RWPE2 (cell line): ENCODE results near the gene PKMYT1.
A peak's percentile ranks its signal among the peaks of the same experiment; 100 is the strongest.
"Not testable (repeated sequence)": the region's sequence is repeated elsewhere in the genome, so short reads cannot be mapped to it uniquely, and the experiment has no call there.

Experiments
- ATAC-seq: fragments of 200-7000 bp; cut with Tn5 transposase; 3 replicates; pipeline ENCODE4 v1.9.1; 2021; ENCODE audit warnings: low read depth
- DNase-seq: peaks from one replicate; pipeline ENCODE4 v3.0.0-alpha.2; 2020; ENCODE audit warnings: low spot score
- H3K27ac ChIP-seq: fragments of 450-650 bp; 2 replicates; pipeline ENCODE4 v1.5.1; 2017; ENCODE audit warnings: mild to moderate bottlenecking; ENCODE audit not compliant: poor library complexity, severe bottlenecking
- H3K27me3 ChIP-seq: fragments of 250-450 bp; sonication (Bioruptor Pico); 2 replicates; pipeline ENCODE4 v1.5.1; 2021; ENCODE audit warnings: mild to moderate bottlenecking, moderate library complexity; ENCODE audit not compliant: insufficient read depth, poor library complexity, severe bottlenecking
- H3K36me3 ChIP-seq: fragments of 250-450 bp; sonication (Bioruptor Pico); 2 replicates; pipeline ENCODE4 v1.5.1; 2020; ENCODE audit warnings: low read depth, mild to moderate bottlenecking, moderate library complexity
- H3K4me1 ChIP-seq: fragments of 250-450 bp; sonication (Bioruptor Pico); 2 replicates; pipeline ENCODE4 v1.5.1; 2021; ENCODE audit warnings: mild to moderate bottlenecking, moderate library complexity; ENCODE audit not compliant: insufficient read depth, poor library complexity, severe bottlenecking
- H3K4me3 ChIP-seq: fragments of 250-450 bp; sonication (Bioruptor Pico); 2 replicates; pipeline ENCODE4 v1.5.1; 2021; ENCODE audit warnings: mild to moderate bottlenecking, moderate library complexity; ENCODE audit not compliant: severe bottlenecking
- H3K9me3 ChIP-seq: fragments of 250-450 bp; sonication (Bioruptor Pico); 2 replicates; pipeline ENCODE4 v1.5.1; 2021; ENCODE audit warnings: mild to moderate bottlenecking, moderate library complexity; ENCODE audit not compliant: severe bottlenecking
- TF ChIP-seq, protein P1 (sequence below): fragments of 450-650 bp; IDR thresholded peaks from one replicate; pipeline ENCODE4 v1.5.1; 2017; ENCODE audit warnings: mild to moderate bottlenecking, moderate library complexity; ENCODE audit not compliant: poor library complexity, severe bottlenecking

Gene PKMYT1

DNA sequence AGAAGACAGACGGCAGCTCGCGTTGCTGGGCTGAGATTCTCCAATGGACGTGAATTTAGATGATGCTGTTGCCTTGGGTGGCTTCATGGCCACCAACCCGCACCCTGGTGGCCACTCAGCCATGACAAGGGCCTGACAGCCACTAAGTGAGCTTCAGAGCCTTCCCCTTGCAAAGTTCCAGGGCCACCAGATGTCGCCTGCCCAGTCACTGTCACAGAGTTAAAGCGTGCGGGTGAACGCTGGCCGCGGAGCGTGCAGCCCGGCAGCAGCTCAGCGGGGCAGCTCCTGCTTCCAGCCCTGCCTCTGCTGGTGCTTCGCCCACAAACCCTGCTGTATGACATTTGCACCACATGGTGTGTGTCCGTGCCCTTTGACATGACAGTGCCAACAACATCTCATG, 29.5 kb downstream of the PKMYT1 start:
- DNase-seq (no peak), ATAC-seq (no peak)
- no peaks in the 10 kb centered on the region for H3K27me3 ChIP-seq
- H3K4me3 ChIP-seq: no peak overlapping the region
- TF ChIP-seq, protein P1, sequence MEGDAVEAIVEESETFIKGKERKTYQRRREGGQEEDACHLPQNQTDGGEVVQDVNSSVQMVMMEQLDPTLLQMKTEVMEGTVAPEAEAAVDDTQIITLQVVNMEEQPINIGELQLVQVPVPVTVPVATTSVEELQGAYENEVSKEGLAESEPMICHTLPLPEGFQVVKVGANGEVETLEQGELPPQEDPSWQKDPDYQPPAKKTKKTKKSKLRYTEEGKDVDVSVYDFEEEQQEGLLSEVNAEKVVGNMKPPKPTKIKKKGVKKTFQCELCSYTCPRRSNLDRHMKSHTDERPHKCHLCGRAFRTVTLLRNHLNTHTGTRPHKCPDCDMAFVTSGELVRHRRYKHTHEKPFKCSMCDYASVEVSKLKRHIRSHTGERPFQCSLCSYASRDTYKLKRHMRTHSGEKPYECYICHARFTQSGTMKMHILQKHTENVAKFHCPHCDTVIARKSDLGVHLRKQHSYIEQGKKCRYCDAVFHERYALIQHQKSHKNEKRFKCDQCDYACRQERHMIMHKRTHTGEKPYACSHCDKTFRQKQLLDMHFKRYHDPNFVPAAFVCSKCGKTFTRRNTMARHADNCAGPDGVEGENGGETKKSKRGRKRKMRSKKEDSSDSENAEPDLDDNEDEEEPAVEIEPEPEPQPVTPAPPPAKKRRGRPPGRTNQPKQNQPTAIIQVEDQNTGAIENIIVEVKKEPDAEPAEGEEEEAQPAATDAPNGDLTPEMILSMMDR: no peak
- H3K27ac ChIP-seq: no peak overlapping the region
- H3K9me3 ChIP-seq: no peaks in the 10 kb centered on the region
- no peaks in the 10 kb centered on the region for H3K4me1 ChIP-seq
- H3K36me3 ChIP-seq: no peaks in the 10 kb centered on the region

GRCh38 chr16:2950353-2950724, 29.9 kb downstream of the PKMYT1 start:
- H3K27ac ChIP-seq: no peak overlapping the region
- no peaks in the 10 kb centered on the region for H3K9me3 ChIP-seq
- no peak overlapping the region for H3K4me3 ChIP-seq
- TF ChIP-seq, protein P1: no peak
- H3K36me3 ChIP-seq: no peaks in the 10 kb centered on the region
- H3K27me3 ChIP-seq: no peaks in the 10 kb centered on the region
- H3K4me1 ChIP-seq: no peaks in the 10 kb centered on the region
- no peak for ATAC-seq
- DNase-seq: no peak

DNA sequence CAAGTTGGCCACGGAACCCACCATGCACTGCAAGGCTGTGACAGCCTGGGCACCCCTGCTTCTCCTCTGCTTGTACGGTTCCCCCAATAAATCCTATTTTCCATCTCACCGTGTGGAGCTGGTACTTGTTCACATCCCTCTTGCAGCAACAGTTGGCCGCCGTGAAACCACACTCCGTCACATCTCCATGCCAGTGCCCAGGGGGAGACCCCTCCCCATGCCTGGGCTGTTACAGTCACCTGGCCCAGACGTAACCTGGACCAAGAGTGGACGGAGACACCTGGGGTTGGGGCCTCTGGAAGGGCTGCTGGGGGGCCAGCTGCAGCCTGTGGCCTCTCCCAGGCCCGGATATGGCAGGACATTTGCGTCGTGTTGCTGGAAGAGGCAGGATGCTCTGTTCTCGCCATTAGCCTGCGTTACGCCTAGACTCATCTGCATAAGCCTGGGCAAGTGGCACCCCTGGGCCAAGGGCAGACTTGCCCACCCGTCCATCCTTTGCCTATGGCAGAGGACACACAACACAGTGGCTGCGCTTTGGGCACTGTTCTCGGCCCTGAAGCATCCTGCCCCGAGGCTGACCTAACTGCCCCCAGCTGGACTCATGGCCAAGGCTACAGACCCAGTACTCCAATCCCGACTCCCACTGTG, 30.4 kb downstream of the PKMYT1 start:
- no peak overlapping the region for H3K27ac ChIP-seq
- no peaks in the 10 kb centered on the region for H3K27me3 ChIP-seq
- no peaks in the 10 kb centered on the region for H3K36me3 ChIP-seq
- DNase-seq (no peak), ATAC-seq (no peak)
- H3K4me1 ChIP-seq: no peaks in the 10 kb centered on the region
- TF ChIP-seq, protein P1: no peak
- no peaks in the 10 kb centered on the region for H3K9me3 ChIP-seq
- H3K4me3 ChIP-seq: no peak overlapping the region

GRCh38 chr16:2948807-2949704, 31.2 kb downstream of the PKMYT1 start:
- H3K27ac ChIP-seq: no peak overlapping the region
- H3K27me3 ChIP-seq: no peaks in the 10 kb centered on the region
- H3K36me3 ChIP-seq: no peaks in the 10 kb centered on the region
- H3K4me3 ChIP-seq: no peak overlapping the region
- no peaks in the 10 kb centered on the region for H3K9me3 ChIP-seq
- ATAC-seq: no peak
- TF ChIP-seq, protein P1: no peak
- H3K4me1 ChIP-seq: no peaks in the 10 kb centered on the region
- peak; percentile 64 for DNase-seq

GRCh38 chr16:2946649-2947048, 33.6 kb downstream of the PKMYT1 start:
- DNase-seq (no peak), ATAC-seq (no peak)
- no peak overlapping the region for H3K27ac ChIP-seq
- peaks cover 5% of the 10 kb centered on the region for H3K36me3 ChIP-seq
- H3K27me3 ChIP-seq: no peaks in the 10 kb centered on the region
- TF ChIP-seq, protein P1: no peak
- H3K9me3 ChIP-seq: no peaks in the 10 kb centered on the region
- no peaks in the 10 kb centered on the region for H3K4me1 ChIP-seq
- no peak overlapping the region for H3K4me3 ChIP-seq

DNA sequence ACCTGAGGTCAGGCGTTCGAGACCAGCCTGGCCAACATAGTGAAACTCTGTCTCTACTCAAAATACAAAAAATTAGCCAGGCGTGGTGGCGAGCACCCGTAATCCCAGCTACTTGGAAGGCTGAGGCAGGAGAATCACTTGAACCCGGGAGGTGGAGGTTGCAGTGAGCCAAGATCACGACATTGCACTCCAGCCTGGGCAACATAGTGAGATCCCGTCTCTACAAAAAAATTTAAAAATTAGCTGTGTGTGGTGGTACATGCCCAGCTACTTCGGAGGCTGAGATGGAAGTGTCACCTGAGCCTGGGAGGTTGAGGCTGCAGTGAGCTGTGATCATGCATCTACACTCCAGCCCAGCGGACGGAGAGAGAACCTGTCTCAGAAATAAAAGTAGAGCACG, 36.5 kb downstream of the PKMYT1 start:
- H3K36me3 ChIP-seq: peaks cover 29% of the 10 kb centered on the region
- not testable (repeated sequence) for DNase-seq, ATAC-seq, H3K9me3 ChIP-seq, H3K27ac ChIP-seq, H3K4me1 ChIP-seq, H3K4me3 ChIP-seq, H3K27me3 ChIP-seq
